Occipital lobe (tissue), 2 donors: ENCODE measurements around the gene FGG. TPM values are rescaled to one million over a fixed set of nuclear protein-coding genes. Genes with fewer than 3 reads are reported as not detected.
"Not testable (repeated sequence)": the region's sequence is repeated elsewhere in the genome, so short reads cannot be mapped to it uniquely, and the experiment has no call there.

Experiments
- DNase-seq: peaks from one replicate; lab custom pipeline; 2025; lab: John Stamatoyannopoulos, UW
- total RNA-seq: library from RNA; depleted of rRNA; stranded (reverse); fragments of >200 nt; gene quantifications from one replicate; pipeline ENCODE4 v1.2.3, GENCODE V29; 2014

The FGG gene
- total RNA-seq, 1 donor from 2014 or later, result 3.1 TPM

- DNase-seq, result no peak
Observed at GRCh38 chr4:154611833-154612232, 623 bp downstream of the FGG start.

GRCh38 chr4:154610582-154610981 lies 1.9 kb downstream of the FGG start:
- no peak for DNase-seq

GRCh38 chr4:154609532-154609931 lies 2.9 kb downstream of the FGG start:
- DNase-seq, result no peak

- DNase-seq, result no peak
Observed at GRCh38 chr4:154608361-154609252, 3.8 kb downstream of the FGG start.

- no peak for DNase-seq
Observed at GRCh38 chr4:154606728-154607723, 5.4 kb downstream of the FGG start.

- DNase-seq, result no peak
Observed at GRCh38 chr4:154604696-154605200, 7.7 kb downstream of the FGG start.

- DNase-seq, result no peak
Observed at GRCh38 chr4:154603033-154603943, 9.2 kb downstream of the FGG start.

GRCh38 chr4:154602404-154603020 lies 9.9 kb downstream of the FGG start:
- no peak for DNase-seq

GRCh38 chr4:154597798-154598774 lies 14.4 kb downstream of the FGG start:
- DNase-seq, result no peak

- not testable (repeated sequence) for DNase-seq
Observed at GRCh38 chr4:154597281-154597680, 15.2 kb downstream of the FGG start.

- no peak for DNase-seq
Observed at GRCh38 chr4:154595807-154596206, 16.6 kb downstream of the FGG start.

- DNase-seq, result not testable (repeated sequence)
Observed at GRCh38 chr4:154594343-154594742, 18.1 kb downstream of the FGG start.

- DNase-seq, result peak; percentile 1
Observed at GRCh38 chr4:154593868-154594267, 18.6 kb downstream of the FGG start.

- no peak for DNase-seq
Observed at GRCh38 chr4:154591890-154592289, 20.6 kb downstream of the FGG start.

GRCh38 chr4:154590329-154591006 lies 22.0 kb downstream of the FGG start, which contains the start of gene FGA:
FGA (minus strand) TSS chr4:154590742; CDS start chr4:154590687, 55 bp downstream.
- no peak for DNase-seq

GRCh38 chr4:154589296-154590197 lies 22.9 kb downstream of the FGG start:
- DNase-seq, result no peak

- DNase-seq, result no peak
Observed at GRCh38 chr4:154588198-154588597, 24.3 kb downstream of the FGG start.
